ENCODE data around the gene HNRNPU.

Gene HNRNPU

GRCh38 chr1:244863491-244864252 is 671 bp downstream of the HNRNPU start:
- H3K4me3 ChIP-seq (ENCODE audit: low read depth, low read length): peak overlapping the region; percentile 85
- in situ Hi-C loops (cut with HindIII; ENCODE audit: low sequenced_read_pairs): no loop called here
- DNase-seq (ENCODE audit: low read depth): no peak
- TF ChIP-seq CTCF (IDR thresholded peaks at IDR 0.05; ENCODE audit: low read depth, low read length, missing control alignments): no peak

- peak overlapping the region; percentile 85 for H3K4me3 ChIP-seq (ENCODE audit: low read depth, low read length)
- peak; percentile 76 for DNase-seq (ENCODE audit: low read depth)
- no peak for TF ChIP-seq CTCF (IDR thresholded peaks at IDR 0.05; ENCODE audit: low read depth, low read length, missing control alignments)
- in situ Hi-C loops (cut with HindIII; ENCODE audit: low sequenced_read_pairs): no loop called here
Measured at GRCh38 chr1:244862699-244863490, 1.4 kb downstream of the HNRNPU start.

GRCh38 chr1:244862354-244862698 is 2.0 kb downstream of the HNRNPU start:
- H3K4me3 ChIP-seq (ENCODE audit: low read depth, low read length): peak overlapping the region; percentile 85
- DNase-seq (ENCODE audit: low read depth): no peak
- in situ Hi-C loops (cut with HindIII; ENCODE audit: low sequenced_read_pairs): no loop called here
- no peak for TF ChIP-seq CTCF (IDR thresholded peaks at IDR 0.05; ENCODE audit: low read depth, low read length, missing control alignments)

- DNase-seq (ENCODE audit: low read depth): no peak
- in situ Hi-C loops (cut with HindIII; ENCODE audit: low sequenced_read_pairs): no loop called here
- peak overlapping the region; percentile 85 for H3K4me3 ChIP-seq (ENCODE audit: low read depth, low read length)
- no peak for TF ChIP-seq CTCF (IDR thresholded peaks at IDR 0.05; ENCODE audit: low read depth, low read length, missing control alignments)
Measured at GRCh38 chr1:244861683-244862082, 2.7 kb downstream of the HNRNPU start.

GRCh38 chr1:244860914-244861610 is 3.3 kb downstream of the HNRNPU start:
- no peak for TF ChIP-seq CTCF (IDR thresholded peaks at IDR 0.05; ENCODE audit: low read depth, low read length, missing control alignments)
- in situ Hi-C loops (cut with HindIII; ENCODE audit: low sequenced_read_pairs): no loop called here

GRCh38 chr1:244860078-244860477 is 4.3 kb downstream of the HNRNPU start:
- DNase-seq (ENCODE audit: low read depth): no peak
- TF ChIP-seq CTCF (IDR thresholded peaks at IDR 0.05; ENCODE audit: low read depth, low read length, missing control alignments): no peak
- in situ Hi-C loops (cut with HindIII; ENCODE audit: low sequenced_read_pairs): no loop called here
- peak overlapping the region; percentile 85 for H3K4me3 ChIP-seq (ENCODE audit: low read depth, low read length)

More at GRCh38 chr1:244860914-244861610, 3.3 kb downstream of the HNRNPU start:
- DNase-seq (ENCODE audit: low read depth): no peak
- H3K4me3 ChIP-seq (ENCODE audit: low read depth, low read length): peak overlapping the region; percentile 85
